Fibroblast of villous mesenchyme (primary cell): ENCODE measurements around the gene ZNF800. TPM values are rescaled to one million over a fixed set of nuclear protein-coding genes. Genes with fewer than 3 reads are reported as not detected.

ENCODE experiments used
- DNase-seq: peaks from one replicate; pipeline ENCODE4 v3.0.0-alpha.2; 2010; ENCODE audit warnings: low read depth
- H3K4me3 ChIP-seq: 2 replicates; pipeline ENCODE4 v1.5.1; 2011; ENCODE audit warnings: low read depth, mild to moderate bottlenecking, low read length
- CTCF ChIP-seq: IDR thresholded peaks from 2 replicates; pipeline ENCODE4 v1.5.1; 2012; ENCODE audit warnings: low read depth, mild to moderate bottlenecking, low read length; ENCODE audit not compliant: insufficient read depth
- total RNA-seq: library from RNA; depleted of rRNA; stranded (reverse); fragments of >200 nt; gene quantifications from 2 replicates; pipeline ENCODE4 v1.2.3, GENCODE V29; 2012

Gene ZNF800
- total RNA-seq, 1 donor = 24.6 TPM

GRCh38 chr7:127337581-127337980 lies 54.9 kb downstream of the ZNF800 start:
- no peak overlapping the region for H3K4me3 ChIP-seq
- DNase-seq = no peak
- TF ChIP-seq CTCF = no peak

GRCh38 chr7:127336458-127336857 lies 56.0 kb downstream of the ZNF800 start:
- TF ChIP-seq CTCF = no peak
- DNase-seq = no peak
- H3K4me3 ChIP-seq = no peak overlapping the region

- TF ChIP-seq CTCF = no peak
- no peak overlapping the region for H3K4me3 ChIP-seq
- no peak for DNase-seq
Observed at GRCh38 chr7:127332880-127333279, 59.6 kb downstream of the ZNF800 start.

GRCh38 chr7:127330070-127330469 lies 62.4 kb downstream of the ZNF800 start:
- no peak overlapping the region for H3K4me3 ChIP-seq
- no peak for DNase-seq
- TF ChIP-seq CTCF = no peak

- H3K4me3 ChIP-seq = no peak overlapping the region
- DNase-seq = no peak
- no peak for TF ChIP-seq CTCF
Observed at GRCh38 chr7:127322832-127323493, 69.5 kb downstream of the ZNF800 start.

- H3K4me3 ChIP-seq = no peak overlapping the region
- DNase-seq = no peak
- TF ChIP-seq CTCF = no peak
Observed at GRCh38 chr7:127322351-127322750, 70.2 kb downstream of the ZNF800 start.

- no peak overlapping the region for H3K4me3 ChIP-seq
- no peak for TF ChIP-seq CTCF
- no peak for DNase-seq
Observed at GRCh38 chr7:127320974-127321373, 71.5 kb downstream of the ZNF800 start.
